Activated CD8-positive, alpha-beta memory T cell treated with anti-CD3 and anti-CD28 coated beads for 24 hours (primary cell): Measurements from ENCODE around the gene SCGB1D1.

ENCODE experiments used
- DNase-seq: peaks from one replicate; pipeline ENCODE4 v3.0.0-alpha.2; 2020

The SCGB1D1 gene

DNA sequence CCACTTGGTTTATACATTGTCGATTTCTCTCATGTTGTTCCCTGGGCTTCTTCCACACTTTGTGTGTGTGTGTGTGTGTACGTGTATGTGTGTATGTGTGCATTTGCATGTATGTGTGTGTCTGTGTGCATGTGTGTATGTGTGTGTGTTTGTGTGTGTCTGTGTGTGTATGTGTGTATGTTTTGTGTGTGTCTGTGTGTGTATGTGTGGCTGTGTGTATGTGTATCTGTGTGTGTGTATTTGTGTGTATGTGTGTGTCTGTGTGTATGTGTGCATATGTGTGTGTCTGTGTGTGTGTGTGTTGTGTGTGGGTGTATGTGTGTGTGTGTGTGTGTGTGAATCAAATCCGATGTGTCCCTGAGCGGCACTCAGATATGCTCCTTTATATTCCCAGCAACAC lies 47.5 kb downstream of the SCGB1D1 start:
- DNase-seq = no peak

DNA sequence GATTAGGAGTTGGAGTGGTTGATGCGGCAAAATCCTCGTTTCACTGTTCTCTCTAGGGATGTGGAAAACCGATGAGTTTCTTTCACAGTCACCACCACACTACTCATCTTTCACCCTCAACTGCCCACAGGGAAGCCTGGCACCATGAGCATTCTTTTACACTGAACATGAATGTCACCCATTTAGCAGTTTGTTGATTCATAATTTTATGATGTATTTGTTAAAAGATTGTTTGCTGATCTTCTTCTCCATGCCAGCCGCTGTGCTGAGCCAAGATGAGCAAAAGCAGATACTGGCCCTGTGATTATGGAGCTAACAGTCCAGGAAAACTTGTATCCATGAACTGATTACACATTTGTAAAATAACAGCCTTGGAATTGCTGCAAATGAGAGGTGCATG lies 48.1 kb downstream of the SCGB1D1 start:
- no peak for DNase-seq

DNA sequence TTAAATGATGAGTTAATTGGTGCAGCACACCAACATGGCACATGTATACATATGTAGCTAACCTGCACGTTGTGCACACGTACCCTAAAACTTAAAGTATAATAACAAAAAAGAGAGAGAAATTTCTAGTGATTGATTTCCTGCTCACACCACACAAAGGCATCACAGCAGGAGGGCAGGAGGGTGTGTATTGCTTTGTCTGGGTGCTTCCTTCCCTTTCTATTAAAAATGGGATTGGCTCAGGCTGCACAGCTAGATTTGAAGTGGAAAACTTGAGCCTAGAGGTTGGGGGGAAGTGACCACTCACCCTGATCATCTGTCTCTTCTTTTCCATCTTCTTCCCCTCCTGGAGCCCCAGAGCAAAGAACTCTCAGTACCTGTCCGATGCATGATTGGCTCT lies 51.1 kb downstream of the SCGB1D1 start:
- no peak for DNase-seq

DNA sequence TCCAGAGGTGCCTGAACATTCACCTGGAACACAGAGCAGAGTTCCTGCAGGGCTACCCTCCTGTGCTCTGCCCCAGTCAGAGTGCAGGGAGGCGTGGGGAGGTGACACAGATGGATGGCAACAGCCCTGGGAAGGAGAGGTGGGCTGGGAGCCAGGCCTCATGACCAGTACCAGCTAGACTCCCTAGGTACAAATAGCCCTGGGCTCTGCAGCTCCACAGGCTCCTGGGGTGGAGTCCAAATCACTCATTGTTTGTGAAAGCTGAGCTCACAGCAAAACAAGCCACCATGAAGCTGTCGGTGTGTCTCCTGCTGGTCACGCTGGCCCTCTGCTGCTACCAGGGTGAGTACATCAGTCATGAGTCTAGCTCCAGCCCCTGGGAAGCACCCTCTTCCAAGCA lies 52.0 kb downstream of the SCGB1D1 start, which contains the start of gene SCGB1D2:
Gene SCGB1D2 (plus strand): TSS at position 219 of the 400 bp plus-strand sequence. CDS start 69 bp downstream, at position 288.
- DNase-seq = no peak
